Measurements from ENCODE around the gene EXD3.

EXD3 gene

GRCh38 chr9:137315581-137316011, 107.4 kb downstream of the EXD3 start:
- Mint-ChIP-seq H3K36me3 (ENCODE audit: low read depth) (no peaks in the 10 kb centered on the region), H3K4me1 (peaks cover 19% of the 10 kb centered on the region), H3K27me3 (ENCODE audit: low read depth, poor library complexity) (no peaks in the 10 kb centered on the region), H3K27ac (no peak overlapping the region), H3K9me3 (no peaks in the 10 kb centered on the region), H3K4me3 (no peak overlapping the region)
- DNase-seq, result no peak
- no peak for TF ChIP-seq CTCF (IDR thresholded peaks at IDR 0.05)

- Mint-ChIP-seq H3K27ac (no peak overlapping the region), H3K9me3 (no peaks in the 10 kb centered on the region), H3K4me3 (no peak overlapping the region), H3K4me1 (peaks cover 19% of the 10 kb centered on the region), H3K27me3 (ENCODE audit: low read depth, poor library complexity) (no peaks in the 10 kb centered on the region), H3K36me3 (ENCODE audit: low read depth) (no peaks in the 10 kb centered on the region)
- peak; percentile 45 for DNase-seq
- no peak for TF ChIP-seq CTCF (IDR thresholded peaks at IDR 0.05)
Measured at GRCh38 chr9:137314561-137315560, 108.1 kb downstream of the EXD3 start.

- no peak for DNase-seq
- Mint-ChIP-seq H3K4me1 (peaks cover 15% of the 10 kb centered on the region), H3K27ac (no peak overlapping the region), H3K27me3 (ENCODE audit: low read depth, poor library complexity) (no peaks in the 10 kb centered on the region), H3K36me3 (ENCODE audit: low read depth) (no peaks in the 10 kb centered on the region), H3K4me3 (no peak overlapping the region), H3K9me3 (no peaks in the 10 kb centered on the region)
- TF ChIP-seq CTCF (IDR thresholded peaks at IDR 0.05), result no peak
Measured at GRCh38 chr9:137313956-137314560, 108.9 kb downstream of the EXD3 start.

- no peak for DNase-seq
- Mint-ChIP-seq H3K4me3 (no peak overlapping the region), H3K36me3 (ENCODE audit: low read depth) (no peaks in the 10 kb centered on the region), H3K4me1 (peaks cover 16% of the 10 kb centered on the region), H3K27me3 (ENCODE audit: low read depth, poor library complexity) (no peaks in the 10 kb centered on the region), H3K27ac (peak overlapping the region; percentile 81), H3K9me3 (no peaks in the 10 kb centered on the region)
- no peak for TF ChIP-seq CTCF (IDR thresholded peaks at IDR 0.05)
Measured at GRCh38 chr9:137313326-137313936, 109.5 kb downstream of the EXD3 start.

- H3K4me1 Mint-ChIP-seq, result peaks cover 21% of the 10 kb centered on the region
- no peak overlapping the region for H3K27ac Mint-ChIP-seq
- no peak for TF ChIP-seq CTCF (IDR thresholded peaks at IDR 0.05)
- H3K4me3 Mint-ChIP-seq, result no peak overlapping the region
- H3K9me3 Mint-ChIP-seq, result no peaks in the 10 kb centered on the region
- no peaks in the 10 kb centered on the region for H3K36me3 Mint-ChIP-seq (ENCODE audit: low read depth)
- DNase-seq, result no peak
- H3K27me3 Mint-ChIP-seq (ENCODE audit: low read depth, poor library complexity), result no peaks in the 10 kb centered on the region
Measured at GRCh38 chr9:137312852-137313325, 110.1 kb downstream of the EXD3 start.
